SIG-M5 treated with dmso at 0.1 percent for 504 hours (cell line): ENCODE data around the gene TRIP11.

Experiments used
- DNase-seq: peaks from one replicate; lab custom pipeline; 2025; ENCODE audit not compliant: unreplicated experiment; lab: John Stamatoyannopoulos, UW

Gene TRIP11

GRCh38 chr14:91925727-91926121, 114.1 kb downstream of the TRIP11 start:
- no peak for DNase-seq

- DNase-seq, result no peak
Measured at GRCh38 chr14:91925001-91925726, 114.7 kb downstream of the TRIP11 start.

GRCh38 chr14:91920526-91920925, 119.3 kb downstream of the TRIP11 start:
- DNase-seq, result no peak

- no peak for DNase-seq
Measured at GRCh38 chr14:91919814-91920213, 120.0 kb downstream of the TRIP11 start.

GRCh38 chr14:91918186-91918883, 121.5 kb downstream of the TRIP11 start:
- DNase-seq, result no peak
